Fibroblast of the aortic adventitia (primary cell): ENCODE measurements around the gene B4GALNT4. TPM values are rescaled to one million over a fixed set of nuclear protein-coding genes. Genes with fewer than 3 reads are reported as not detected.
"Not testable (repeated sequence)": the region's sequence is repeated elsewhere in the genome, so short reads cannot be mapped to it uniquely, and the experiment has no call there.

ENCODE experiments used
- DNase-seq: peaks from one replicate; pipeline ENCODE4 v3.0.0-alpha.2; 2010; ENCODE audit warnings: low read depth
- H3K4me3 ChIP-seq: 2 replicates; pipeline ENCODE4 v1.5.1; 2011; ENCODE audit warnings: low read depth, mild to moderate bottlenecking, control low read depth, low read length, moderate library complexity
- total RNA-seq: library from RNA; depleted of rRNA; stranded (reverse); fragments of >200 nt; gene quantifications from 2 replicates; pipeline ENCODE4 v1.2.3, GENCODE V29; 2012; ENCODE audit warnings: low replicate concordance
- TF ChIP-seq, protein P1 (sequence below): IDR thresholded peaks from 2 replicates; pipeline ENCODE4 v1.5.1; 2011; ENCODE audit warnings: mild to moderate bottlenecking, low read length, control low read depth, inconsistent platforms; ENCODE audit not compliant: insufficient read depth

B4GALNT4 gene
- total RNA-seq, 1 donor, result 1.9 TPM

DNA sequence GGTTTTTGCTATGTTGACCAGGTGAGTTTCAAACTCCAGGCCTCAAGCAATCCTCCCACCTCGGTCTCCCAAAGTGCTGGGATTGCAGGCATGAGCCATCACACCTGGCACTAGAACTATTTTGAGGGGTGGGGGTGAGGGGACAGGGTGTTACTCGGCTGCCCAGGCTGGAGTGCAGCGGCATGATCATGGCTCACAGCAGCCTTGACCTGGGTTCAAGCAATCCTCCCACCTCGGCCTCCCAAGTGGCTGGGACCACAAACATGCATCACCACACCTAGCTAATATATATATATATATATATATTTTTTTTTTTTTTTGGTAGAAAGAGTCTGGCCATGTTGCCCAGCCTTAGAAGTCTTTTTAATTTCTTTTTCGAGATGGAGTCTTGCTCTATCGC lies 31.6 kb upstream of the B4GALNT4 start:
- TF ChIP-seq, protein P1, sequence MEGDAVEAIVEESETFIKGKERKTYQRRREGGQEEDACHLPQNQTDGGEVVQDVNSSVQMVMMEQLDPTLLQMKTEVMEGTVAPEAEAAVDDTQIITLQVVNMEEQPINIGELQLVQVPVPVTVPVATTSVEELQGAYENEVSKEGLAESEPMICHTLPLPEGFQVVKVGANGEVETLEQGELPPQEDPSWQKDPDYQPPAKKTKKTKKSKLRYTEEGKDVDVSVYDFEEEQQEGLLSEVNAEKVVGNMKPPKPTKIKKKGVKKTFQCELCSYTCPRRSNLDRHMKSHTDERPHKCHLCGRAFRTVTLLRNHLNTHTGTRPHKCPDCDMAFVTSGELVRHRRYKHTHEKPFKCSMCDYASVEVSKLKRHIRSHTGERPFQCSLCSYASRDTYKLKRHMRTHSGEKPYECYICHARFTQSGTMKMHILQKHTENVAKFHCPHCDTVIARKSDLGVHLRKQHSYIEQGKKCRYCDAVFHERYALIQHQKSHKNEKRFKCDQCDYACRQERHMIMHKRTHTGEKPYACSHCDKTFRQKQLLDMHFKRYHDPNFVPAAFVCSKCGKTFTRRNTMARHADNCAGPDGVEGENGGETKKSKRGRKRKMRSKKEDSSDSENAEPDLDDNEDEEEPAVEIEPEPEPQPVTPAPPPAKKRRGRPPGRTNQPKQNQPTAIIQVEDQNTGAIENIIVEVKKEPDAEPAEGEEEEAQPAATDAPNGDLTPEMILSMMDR, result no peak
- no peak overlapping the region for H3K4me3 ChIP-seq
- no peak for DNase-seq

DNA sequence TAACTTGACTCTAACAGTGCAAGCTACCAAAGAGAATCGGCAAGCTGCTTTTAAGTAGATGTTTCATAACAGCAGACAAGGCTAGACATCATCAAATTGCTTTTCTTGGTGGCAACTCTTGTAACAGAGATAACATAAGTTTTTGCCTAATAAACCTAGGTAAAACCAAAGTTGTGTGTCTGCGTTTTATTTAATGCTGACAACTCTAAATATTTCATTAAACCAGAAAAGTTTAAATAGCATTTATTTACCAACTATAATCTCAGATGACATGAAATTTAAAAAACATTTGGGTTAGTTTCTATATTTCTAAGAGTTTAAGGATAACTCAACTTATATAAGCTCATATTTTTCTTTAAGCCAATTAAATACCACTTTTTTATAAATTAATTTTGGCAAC lies 29.3 kb upstream of the B4GALNT4 start:
- TF ChIP-seq, protein P1, result no peak
- H3K4me3 ChIP-seq, result no peak overlapping the region
- DNase-seq, result no peak

DNA sequence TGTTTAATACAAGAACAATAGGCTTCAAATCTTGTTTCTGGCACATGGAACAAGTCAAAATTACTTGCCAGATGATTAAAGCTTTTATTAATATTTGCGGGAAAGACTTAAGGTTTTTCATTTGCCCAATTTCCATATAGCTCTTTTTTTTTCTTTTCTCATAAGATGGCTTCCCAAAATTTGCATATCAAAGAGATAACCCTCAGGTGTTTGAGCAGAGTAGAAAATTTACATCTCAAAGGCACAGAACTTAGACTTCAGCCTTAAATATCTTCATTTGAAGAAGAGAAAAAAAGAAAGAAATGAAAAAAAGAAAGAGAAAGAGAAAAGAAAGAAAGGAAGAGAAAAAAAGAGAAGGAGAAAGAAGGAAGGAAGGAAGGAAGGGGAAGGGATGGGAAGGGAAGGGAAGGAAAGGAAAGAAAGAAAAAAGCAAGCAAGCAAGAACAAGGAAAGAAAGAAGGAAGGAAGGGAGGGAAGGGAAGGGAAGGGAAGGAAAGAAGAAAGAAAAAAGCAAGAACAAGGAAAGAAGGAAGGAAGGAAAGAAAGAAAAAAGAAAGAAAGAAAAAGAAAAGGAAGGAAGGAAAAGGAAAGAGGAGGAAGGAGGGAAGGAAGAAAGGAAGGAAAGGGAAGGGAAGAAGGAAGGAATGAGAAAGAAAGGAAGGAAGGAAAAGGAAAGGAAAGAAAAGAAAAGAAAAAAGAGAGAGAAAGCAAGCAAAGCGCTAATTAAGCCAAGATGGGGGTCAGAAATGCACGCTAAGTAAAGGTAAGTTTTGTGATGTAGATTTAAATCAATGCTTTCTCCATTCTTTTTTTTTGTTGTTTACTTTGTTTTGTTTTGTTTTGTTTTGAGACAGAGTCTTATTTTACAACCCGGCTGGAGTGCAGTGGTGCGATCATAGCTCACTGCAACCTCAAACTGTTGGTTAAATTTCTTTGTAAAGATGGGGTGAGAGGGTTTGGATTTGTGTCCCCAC lies 28.5 kb upstream of the B4GALNT4 start:
- TF ChIP-seq, protein P1, result no peak
- no peak overlapping the region for H3K4me3 ChIP-seq
- peak; percentile 47 for DNase-seq

DNA sequence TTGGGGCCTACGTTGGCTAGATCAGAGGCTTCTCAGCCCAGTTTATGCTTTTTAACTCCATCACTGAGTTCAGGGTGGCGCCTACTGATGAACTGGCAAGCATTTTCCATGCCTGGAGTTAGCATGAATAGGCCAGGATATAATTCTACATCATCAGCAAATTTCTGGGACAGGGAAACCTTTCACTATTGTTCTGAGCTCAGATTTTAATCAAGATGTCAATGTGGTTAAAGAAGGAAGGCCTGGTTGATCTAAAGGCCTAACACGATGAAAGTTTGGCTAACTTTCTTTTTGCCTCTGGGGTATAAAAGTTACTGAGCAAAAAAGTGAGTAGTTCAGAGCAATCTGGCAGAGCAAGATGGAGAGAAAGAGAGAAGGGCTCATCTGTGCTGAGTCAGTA lies 27.0 kb upstream of the B4GALNT4 start:
- TF ChIP-seq, protein P1, result no peak
- no peak overlapping the region for H3K4me3 ChIP-seq
- peak; percentile 73 for DNase-seq

DNA sequence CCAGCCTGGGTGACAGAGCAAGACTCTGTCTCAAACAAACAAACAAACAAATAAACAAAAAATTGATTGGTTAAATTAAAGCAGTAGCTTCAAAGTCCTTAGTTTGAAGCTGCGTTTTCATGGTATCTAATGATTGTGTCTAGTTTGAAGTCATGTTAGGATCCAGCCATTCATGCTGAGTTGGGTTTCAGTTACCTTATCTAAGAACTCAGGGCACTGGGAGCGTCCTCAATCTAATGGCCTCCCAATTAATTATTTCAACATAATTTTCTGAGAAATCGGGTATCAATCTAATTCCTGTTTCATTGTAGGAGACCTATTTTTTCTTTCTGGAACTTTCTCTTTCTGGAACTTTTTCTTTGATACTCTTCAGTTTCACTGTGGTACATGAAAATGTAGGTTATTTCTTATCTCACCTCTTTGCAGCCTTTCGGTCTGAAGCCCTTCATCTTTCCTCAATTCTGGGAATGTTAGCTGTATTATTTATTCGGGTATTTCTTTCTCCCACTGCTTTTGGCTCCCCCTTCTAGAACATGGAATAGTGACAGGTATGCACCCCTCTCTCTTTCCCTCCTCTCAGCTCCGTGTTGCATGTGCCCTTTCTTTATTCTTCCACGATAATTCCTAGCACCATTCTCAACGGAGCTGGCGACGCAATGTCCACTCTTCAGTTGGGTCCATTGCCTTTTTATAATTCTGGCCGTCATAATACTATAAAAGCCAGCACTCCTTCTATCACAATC lies 24.3 kb upstream of the B4GALNT4 start:
- DNase-seq, result no peak
- no peak overlapping the region for H3K4me3 ChIP-seq
- TF ChIP-seq, protein P1, result no peak

DNA sequence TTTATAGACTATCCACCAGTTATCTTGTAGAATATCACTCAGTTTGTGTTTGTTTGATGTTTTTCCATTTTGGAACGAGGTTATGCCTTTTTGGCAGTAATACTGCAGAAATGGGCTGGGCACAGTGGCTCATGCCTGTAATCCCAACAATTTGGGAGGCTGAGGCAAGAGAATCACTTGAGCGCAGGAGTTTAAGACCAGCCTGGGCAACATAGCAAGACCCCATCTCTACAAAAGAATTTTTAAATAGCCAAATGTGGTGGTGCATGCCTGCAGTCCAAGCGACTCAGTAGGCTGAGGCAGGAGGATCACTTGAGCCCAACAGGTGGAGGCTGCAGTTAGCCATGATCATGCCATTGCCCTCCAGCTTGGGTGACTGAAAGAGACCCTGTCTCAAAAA lies 22.8 kb upstream of the B4GALNT4 start:
- TF ChIP-seq, protein P1, result no peak
- no peak for DNase-seq

DNA sequence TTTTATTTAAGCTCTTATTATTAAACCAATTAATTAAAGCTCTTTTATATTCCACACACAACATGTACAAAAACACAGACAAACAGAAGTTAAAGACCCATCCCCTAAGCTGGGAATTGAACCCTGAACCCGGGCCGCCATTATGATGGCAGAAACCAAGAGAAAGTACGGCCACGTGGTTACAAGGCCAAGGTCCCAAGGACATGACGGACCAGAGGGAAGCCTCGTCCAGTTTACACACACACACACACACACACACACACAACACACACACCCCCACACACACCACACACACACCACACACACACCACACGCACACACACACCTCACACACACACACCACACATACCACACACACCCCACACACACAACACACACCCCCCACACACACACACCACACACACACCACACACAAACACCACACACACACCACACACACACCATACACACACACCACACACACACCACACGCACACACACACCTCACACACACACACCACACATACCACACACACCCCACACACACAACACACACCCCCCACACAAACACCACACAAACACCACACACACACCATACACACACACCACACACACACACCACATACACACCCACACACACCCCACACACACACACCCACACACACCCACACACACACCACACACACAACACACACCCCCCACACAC lies 19.9 kb upstream of the B4GALNT4 start:
- not testable (repeated sequence) for DNase-seq, H3K4me3 ChIP-seq

More for the DNA sequence above, 22.8 kb upstream of the B4GALNT4 start:
- no peak overlapping the region for H3K4me3 ChIP-seq

DNA sequence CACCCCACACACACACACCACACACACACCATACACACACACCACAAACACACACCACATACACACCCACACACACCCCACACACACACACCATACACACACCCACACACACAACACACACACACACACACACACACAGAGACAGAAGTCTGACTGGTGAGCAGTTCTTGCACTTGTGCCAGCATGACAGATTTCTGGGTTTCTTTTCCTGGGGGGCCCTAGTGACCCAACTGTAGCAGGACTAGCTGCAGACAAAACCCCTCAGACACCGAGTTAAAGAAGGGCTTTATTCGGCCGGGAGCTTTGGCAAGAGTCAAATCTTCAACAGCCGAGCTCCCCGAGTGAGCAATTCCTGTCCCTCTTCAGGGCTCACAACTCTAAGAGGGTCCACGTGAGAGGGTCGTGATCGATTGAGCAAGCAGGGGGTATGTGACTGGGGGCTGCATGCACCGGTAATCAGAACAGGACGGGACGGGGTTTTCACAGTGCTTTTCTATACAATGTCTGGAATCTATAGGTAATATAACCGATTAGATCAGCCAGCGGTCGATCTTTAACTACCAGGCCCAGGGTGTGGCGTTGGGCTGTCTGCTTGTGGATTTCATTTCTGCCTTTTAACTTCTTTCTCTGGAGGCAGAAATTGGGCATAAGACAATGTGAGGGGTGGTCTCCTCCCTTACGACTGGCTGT lies 19.1 kb upstream of the B4GALNT4 start:
- DNase-seq, H3K4me3 ChIP-seq: not testable (repeated sequence)
